Testis (tissue), 2 donors: ENCODE data around the gene GOLGA8N.

Experiments
- POLR2A ChIP-seq: fragments of 450-650 bp; IDR thresholded peaks from one replicate; pipeline ENCODE4 v1.6.1; 2017; ENCODE audit warnings: antibody characterized with exemption, mild to moderate bottlenecking, moderate library complexity
- TF ChIP-seq, protein P1 (sequence below), 3 experiments: fragments of 450-650 bp in 2 of 3; fragments of 200-600 bp in 1 of 3; sonication (generic) in 1 of 3; IDR thresholded peaks; one replicate each; pipeline ENCODE4 v1.5.1; 2016 to 2019; ENCODE audit warnings: antibody characterized with exemption in 3 of 3, mild to moderate bottlenecking in 2 of 3, moderate library complexity in 1 of 3

DNA sequence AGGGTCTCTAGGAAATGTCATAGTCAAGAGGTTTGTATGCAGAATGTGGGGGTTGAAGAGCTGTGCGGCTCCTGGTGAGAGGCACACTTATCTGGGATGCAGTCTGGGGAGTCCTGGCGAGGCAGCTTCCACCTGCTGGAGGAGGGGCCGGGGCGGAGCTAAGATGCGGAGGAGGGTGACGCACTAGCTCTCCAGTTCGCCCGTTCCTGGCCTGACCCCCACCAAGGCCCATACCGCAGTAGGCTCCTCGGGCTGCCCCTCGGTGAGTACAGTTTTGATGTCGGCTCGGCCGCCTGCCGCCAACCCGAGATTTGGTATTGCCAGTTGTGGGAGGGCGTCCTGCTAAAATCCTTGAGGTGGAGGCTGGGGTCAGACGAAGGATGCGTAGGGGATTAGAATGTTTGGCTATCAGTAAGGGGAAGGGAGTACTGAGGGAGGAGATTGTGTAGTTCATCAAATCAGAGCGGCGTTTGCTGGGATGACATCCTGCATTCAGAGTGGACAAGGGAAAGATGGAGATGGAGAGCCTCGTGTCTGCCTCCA, 48.3 kb downstream of the GOLGA8N start, which contains the start of gene SCG5:
- no peak for TF ChIP-seq POLR2A
- TF ChIP-seq, protein P1, sequence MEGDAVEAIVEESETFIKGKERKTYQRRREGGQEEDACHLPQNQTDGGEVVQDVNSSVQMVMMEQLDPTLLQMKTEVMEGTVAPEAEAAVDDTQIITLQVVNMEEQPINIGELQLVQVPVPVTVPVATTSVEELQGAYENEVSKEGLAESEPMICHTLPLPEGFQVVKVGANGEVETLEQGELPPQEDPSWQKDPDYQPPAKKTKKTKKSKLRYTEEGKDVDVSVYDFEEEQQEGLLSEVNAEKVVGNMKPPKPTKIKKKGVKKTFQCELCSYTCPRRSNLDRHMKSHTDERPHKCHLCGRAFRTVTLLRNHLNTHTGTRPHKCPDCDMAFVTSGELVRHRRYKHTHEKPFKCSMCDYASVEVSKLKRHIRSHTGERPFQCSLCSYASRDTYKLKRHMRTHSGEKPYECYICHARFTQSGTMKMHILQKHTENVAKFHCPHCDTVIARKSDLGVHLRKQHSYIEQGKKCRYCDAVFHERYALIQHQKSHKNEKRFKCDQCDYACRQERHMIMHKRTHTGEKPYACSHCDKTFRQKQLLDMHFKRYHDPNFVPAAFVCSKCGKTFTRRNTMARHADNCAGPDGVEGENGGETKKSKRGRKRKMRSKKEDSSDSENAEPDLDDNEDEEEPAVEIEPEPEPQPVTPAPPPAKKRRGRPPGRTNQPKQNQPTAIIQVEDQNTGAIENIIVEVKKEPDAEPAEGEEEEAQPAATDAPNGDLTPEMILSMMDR (IDR thresholded peaks at IDR 0.05), result no peak
